Cardiac muscle cell (in vitro differentiated cells and primary cell): ENCODE results near the gene KCNN3. TPM values are rescaled to one million over a fixed set of nuclear protein-coding genes. Genes with fewer than 3 reads are reported as not detected.

Experiments used
- DNase-seq, 2 donors: peaks; one replicate each; pipeline versions ENCODE4 v3.0.0 to v3.0.0-alpha.2; 2010 to 2017; ENCODE audit warnings: low read depth in 1 of 2, low spot score in 1 of 2
- H3K27ac ChIP-seq: fragments of 200-600 bp; sonication (generic); 2 replicates; pipeline ENCODE4 v1.5.1; 2016
- H3K27me3 ChIP-seq: fragments of 200-600 bp; sonication (generic); 2 replicates; pipeline ENCODE4 v1.6.0; 2016; ENCODE audit warnings: control low read depth
- H3K36me3 ChIP-seq: fragments of 200-600 bp; sonication (generic); 2 replicates; pipeline ENCODE4 v1.5.1; 2016; ENCODE audit warnings: control low read depth
- H3K4me1 ChIP-seq: fragments of 200-600 bp; sonication (generic); 2 replicates; pipeline ENCODE4 v1.8.1; 2017; ENCODE audit warnings: low read depth, mild to moderate bottlenecking, mixed run types
- H3K4me3 ChIP-seq: fragments of 200-600 bp; sonication (generic); 2 replicates; pipeline ENCODE4 v1.5.1; 2016; ENCODE audit warnings: mild to moderate bottlenecking
- H3K9me3 ChIP-seq: fragments of 200-600 bp; sonication (generic); 2 replicates; pipeline ENCODE4 v1.5.1; 2017; ENCODE audit warnings: low read depth, mild to moderate bottlenecking, control low read depth
- CTCF ChIP-seq: IDR thresholded peaks from 2 replicates; pipeline ENCODE4 v1.5.1; 2012; ENCODE audit warnings: low read depth, mild to moderate bottlenecking, low read length
- polyA plus RNA-seq: library from polyadenylated mRNA; unstranded; fragments of >200 nt; fragmentation: Nextera tagmentation; extraction: Ambion mirVana; gene quantifications from 2 replicates; pipeline ENCODE4 v1.2.1, GENCODE V29; 2016
- total RNA-seq: library from RNA; depleted of rRNA; stranded (reverse); fragments of >200 nt; gene quantifications from 2 replicates; pipeline ENCODE4 v1.2.3, GENCODE V29; 2016

KCNN3 gene
- total and polyA plus RNA-seq, 2 experiments from 2014 or later = 1.5 to 2.9 TPM

GRCh38 chr1:154884869-154885701 is 15.0 kb upstream of the KCNN3 start:
- TF ChIP-seq CTCF = no peak
- H3K9me3 ChIP-seq = no peaks in the 10 kb centered on the region
- H3K4me3 ChIP-seq = no peak overlapping the region
- no peak overlapping the region for H3K27ac ChIP-seq
- no peaks in the 10 kb centered on the region for H3K36me3 ChIP-seq
- H3K4me1 ChIP-seq = no peaks in the 10 kb centered on the region
- no peaks in the 10 kb centered on the region for H3K27me3 ChIP-seq
- DNase-seq = no peak

GRCh38 chr1:154883919-154884868 is 14.1 kb upstream of the KCNN3 start:
- H3K4me1 ChIP-seq = no peaks in the 10 kb centered on the region
- no peak for DNase-seq
- TF ChIP-seq CTCF = no peak
- H3K27me3 ChIP-seq = no peaks in the 10 kb centered on the region
- no peak overlapping the region for H3K4me3 ChIP-seq
- H3K9me3 ChIP-seq = no peaks in the 10 kb centered on the region
- no peak overlapping the region for H3K27ac ChIP-seq
- H3K36me3 ChIP-seq = no peaks in the 10 kb centered on the region

GRCh38 chr1:154881820-154882535 is 11.9 kb upstream of the KCNN3 start:
- Histone ChIP-seq H3K36me3 (no peaks in the 10 kb centered on the region), H3K27me3 (no peaks in the 10 kb centered on the region), H3K4me3 (no peak overlapping the region), H3K9me3 (no peaks in the 10 kb centered on the region), H3K4me1 (no peaks in the 10 kb centered on the region), H3K27ac (no peak overlapping the region)
- no peak for DNase-seq
- TF ChIP-seq CTCF = no peak

GRCh38 chr1:154880671-154881070 is 10.6 kb upstream of the KCNN3 start:
- H3K27me3 ChIP-seq = no peaks in the 10 kb centered on the region
- H3K27ac ChIP-seq = no peak overlapping the region
- H3K4me3 ChIP-seq = no peak overlapping the region
- H3K36me3 ChIP-seq = no peaks in the 10 kb centered on the region
- no peaks in the 10 kb centered on the region for H3K9me3 ChIP-seq
- DNase-seq = no peak
- no peak for TF ChIP-seq CTCF
- H3K4me1 ChIP-seq = no peaks in the 10 kb centered on the region

- Histone ChIP-seq H3K4me1 (no peaks in the 10 kb centered on the region), H3K9me3 (no peaks in the 10 kb centered on the region), H3K27me3 (no peaks in the 10 kb centered on the region), H3K4me3 (no peak overlapping the region), H3K27ac (no peak overlapping the region), H3K36me3 (no peaks in the 10 kb centered on the region)
- no peak for TF ChIP-seq CTCF
- DNase-seq = no peak
Measured at GRCh38 chr1:154879038-154879421, 8.9 kb upstream of the KCNN3 start.
